HEK293 (cell line): ENCODE results near the gene FOXO3.

ENCODE experiments used
- CTCF ChIA-PET: fragments of 350-600 bp; formaldehyde crosslinking; extraction: SDS; loops from one replicate; lab custom pipeline; 2021; ENCODE audit warnings: antibody characterized with exemption; lab: Yijun Ruan, JAX
- POLR2A ChIA-PET: fragments of 300-600 bp; formaldehyde crosslinking; extraction: SDS; loops from one replicate; lab custom pipeline; 2020; ENCODE audit warnings: antibody characterized with exemption, inconsistent platforms; lab: Yijun Ruan, JAX
- H3K27ac ChIP-seq: fragments of 200-500 bp; sonication (Bioruptor generic); 2 replicates; pipeline ENCODE4 v1.5.1; 2014; ENCODE audit warnings: low read depth, low read length, control low read depth, inconsistent platforms; ENCODE audit errors: extremely low read depth
- H3K36me3 ChIP-seq, 2 experiments: fragments of 200-500 bp in 1 of 2; sonication (Bioruptor generic) in 1 of 2; 1 replicate in 1 of 2; 2 replicates in 1 of 2; pipeline ENCODE4 v1.5.1; 2014 to 2017; ENCODE audit warnings: inconsistent platforms in 2 of 2, low read length in 2 of 2; ENCODE audit not compliant: control insufficient read depth in 2 of 2, insufficient read depth in 1 of 2
- H3K4me1 ChIP-seq: fragments of 200-500 bp; sonication (Bioruptor generic); 2 replicates; pipeline ENCODE4 v1.5.1; 2014; ENCODE audit warnings: mild to moderate bottlenecking, low read length, inconsistent platforms; ENCODE audit not compliant: control insufficient read depth, insufficient read depth
- H3K4me3 ChIP-seq: 2 replicates; pipeline ENCODE4 v1.5.1; 2011; ENCODE audit warnings: low read depth, mild to moderate bottlenecking, control low read depth, low read length, moderate library complexity
- H3K9me3 ChIP-seq: fragments of 200-500 bp; sonication (Bioruptor generic); 2 replicates; pipeline ENCODE4 v1.5.1; 2014; ENCODE audit warnings: low read depth, low read length, inconsistent platforms; ENCODE audit not compliant: control insufficient read depth, insufficient read depth
- EGR2 ChIP-seq: fragments of 450-650 bp; formaldehyde crosslinking; IDR thresholded peaks from 2 replicates; pipeline ENCODE4 v1.5.1; 2016; ENCODE audit warnings: low read depth, missing biosample characterization, missing genetic modification characterization
- FEZF1 ChIP-seq: fragments of 450-650 bp; formaldehyde crosslinking; IDR thresholded peaks from 2 replicates; pipeline ENCODE4 v1.5.1; 2016; ENCODE audit warnings: missing biosample characterization, missing genetic modification characterization
- GLI4 ChIP-seq: fragments of 450-650 bp; formaldehyde crosslinking; IDR thresholded peaks from 2 replicates; pipeline ENCODE4 v1.5.1; 2016; ENCODE audit warnings: missing biosample characterization, missing genetic modification characterization
- HOXD13 ChIP-seq: sonication (generic); formaldehyde crosslinking; IDR thresholded peaks from 2 replicates; pipeline ENCODE4 v1.8.0; 2022; ENCODE audit warnings: missing genetic modification reagents, borderline replicate concordance
- MEIS1 ChIP-seq: sonication (generic); formaldehyde crosslinking; IDR thresholded peaks from 2 replicates; pipeline ENCODE4 v1.8.1; 2022; ENCODE audit warnings: missing genetic modification reagents, mild to moderate bottlenecking, borderline replicate concordance
- RBAK ChIP-seq: fragments of 450-650 bp; formaldehyde crosslinking; IDR thresholded peaks from 2 replicates; pipeline ENCODE4 v1.5.1; 2016; ENCODE audit warnings: missing biosample characterization, missing genetic modification characterization
- SCRT2 ChIP-seq: fragments of 450-650 bp; formaldehyde crosslinking; IDR thresholded peaks from 2 replicates; pipeline ENCODE4 v1.5.1; 2016; ENCODE audit warnings: missing biosample characterization, missing genetic modification characterization
- WT1 ChIP-seq: fragments of 450-650 bp; formaldehyde crosslinking; IDR thresholded peaks from 2 replicates; pipeline ENCODE4 v1.5.1; 2016; ENCODE audit warnings: missing biosample characterization, missing genetic modification characterization
- YY2 ChIP-seq: fragments of 450-650 bp; formaldehyde crosslinking; IDR thresholded peaks from 2 replicates; pipeline ENCODE4 v1.5.1; 2016; ENCODE audit warnings: missing biosample characterization, missing genetic modification characterization
- ZBTB21 ChIP-seq: fragments of 450-650 bp; formaldehyde crosslinking; IDR thresholded peaks from 2 replicates; pipeline ENCODE4 v1.5.1; 2017; ENCODE audit warnings: missing biosample characterization, missing genetic modification characterization
- ZBTB48 ChIP-seq: fragments of 450-650 bp; formaldehyde crosslinking; IDR thresholded peaks from 2 replicates; pipeline ENCODE4 v1.5.1; 2016; ENCODE audit warnings: missing biosample characterization, missing genetic modification characterization
- ZNF121 ChIP-seq: fragments of 450-650 bp; formaldehyde crosslinking; IDR thresholded peaks from 2 replicates; pipeline ENCODE4 v1.5.1; 2016; ENCODE audit warnings: missing biosample characterization, missing genetic modification characterization
- ZNF132 ChIP-seq: fragments of 450-650 bp; formaldehyde crosslinking; IDR thresholded peaks from 2 replicates; pipeline ENCODE4 v1.5.1; 2017; ENCODE audit warnings: missing biosample characterization, missing genetic modification characterization, borderline replicate concordance
- ZNF169 ChIP-seq: fragments of 450-650 bp; formaldehyde crosslinking; IDR thresholded peaks from 2 replicates; pipeline ENCODE4 v1.5.1; 2016; ENCODE audit warnings: missing biosample characterization, missing genetic modification characterization
- ZNF2 ChIP-seq: fragments of 450-650 bp; formaldehyde crosslinking; IDR thresholded peaks from 2 replicates; pipeline ENCODE4 v1.5.1; 2016; ENCODE audit warnings: missing biosample characterization, missing genetic modification characterization
- ZNF24 ChIP-seq: fragments of 450-650 bp; formaldehyde crosslinking; IDR thresholded peaks from 2 replicates; pipeline ENCODE4 v1.5.1; 2016; ENCODE audit warnings: missing biosample characterization, missing genetic modification characterization
- ZNF335 ChIP-seq: fragments of 450-650 bp; formaldehyde crosslinking; conservative IDR thresholded peaks from 2 replicates; pipeline ENCODE4 v1.5.1; 2016; ENCODE audit warnings: missing biosample characterization, missing genetic modification characterization
- ZNF341 ChIP-seq: fragments of 450-650 bp; formaldehyde crosslinking; IDR thresholded peaks from 2 replicates; pipeline ENCODE4; 2016; ENCODE audit warnings: low read depth, missing biosample characterization, missing genetic modification characterization
- ZNF350 ChIP-seq: fragments of 450-650 bp; formaldehyde crosslinking; IDR thresholded peaks from 2 replicates; pipeline ENCODE4 v1.5.0; 2017; ENCODE audit warnings: missing biosample characterization, mild to moderate bottlenecking, missing genetic modification characterization
- ZNF354C ChIP-seq: fragments of 450-650 bp; formaldehyde crosslinking; IDR thresholded peaks from 2 replicates; pipeline ENCODE4 v1.5.1; 2016; ENCODE audit warnings: missing biosample characterization, missing genetic modification characterization, low read depth, borderline replicate concordance
- ZNF366 ChIP-seq: fragments of 450-650 bp; formaldehyde crosslinking; conservative IDR thresholded peaks from 2 replicates; pipeline ENCODE4 v1.5.1; 2016; ENCODE audit warnings: missing biosample characterization, missing genetic modification characterization
- ZNF423 ChIP-seq: fragments of 450-650 bp; formaldehyde crosslinking; IDR thresholded peaks from 2 replicates; pipeline ENCODE4 v1.5.1; 2016; ENCODE audit warnings: missing biosample characterization, missing genetic modification characterization
- ZNF433 ChIP-seq: fragments of 450-650 bp; formaldehyde crosslinking; IDR thresholded peaks from 2 replicates; pipeline ENCODE4 v1.5.1; 2016; ENCODE audit warnings: missing biosample characterization, missing genetic modification characterization, low read depth
- ZNF473 ChIP-seq: fragments of 450-650 bp; formaldehyde crosslinking; IDR thresholded peaks from 2 replicates; pipeline ENCODE4 v1.5.1; 2017; ENCODE audit warnings: missing biosample characterization, missing genetic modification characterization
- ZNF529 ChIP-seq: fragments of 450-650 bp; formaldehyde crosslinking; IDR thresholded peaks from 2 replicates; pipeline ENCODE4 v1.5.1; 2017; ENCODE audit warnings: missing genetic modification characterization, missing biosample characterization; ENCODE audit not compliant: insufficient replicate concordance
- ZNF626 ChIP-seq: fragments of 450-650 bp; sonication (Bioruptor Pico); formaldehyde crosslinking; IDR thresholded peaks from 2 replicates; pipeline ENCODE4 v1.5.1; 2018; ENCODE audit warnings: missing biosample characterization, missing genetic modification characterization, inconsistent platforms
- ZNF660 ChIP-seq: fragments of 450-650 bp; IDR thresholded peaks from 2 replicates; pipeline ENCODE4 v1.5.1; 2018; ENCODE audit warnings: missing biosample characterization, mild to moderate bottlenecking, missing genetic modification characterization
- ZNF670 ChIP-seq: fragments of 450-650 bp; formaldehyde crosslinking; IDR thresholded peaks from 2 replicates; pipeline ENCODE4 v1.5.1; 2016; ENCODE audit warnings: missing biosample characterization, missing genetic modification characterization, low read depth
- ZNF777 ChIP-seq: fragments of 450-650 bp; formaldehyde crosslinking; IDR thresholded peaks from 2 replicates; pipeline ENCODE4 v1.5.1; 2017; ENCODE audit warnings: missing biosample characterization, missing genetic modification characterization, borderline replicate concordance
- TF ChIP-seq, protein P1 (sequence below): fragments of 450-650 bp; formaldehyde crosslinking; IDR thresholded peaks from 2 replicates; pipeline ENCODE4 v1.5.1; 2016; ENCODE audit warnings: missing biosample characterization, missing genetic modification characterization
- TF ChIP-seq, protein P2 (sequence below): fragments of 450-650 bp; formaldehyde crosslinking; IDR thresholded peaks from 2 replicates; pipeline ENCODE4 v1.5.1; 2016; ENCODE audit warnings: missing biosample characterization, missing genetic modification characterization
- TF ChIP-seq, protein P3 (sequence below): fragments of 450-650 bp; formaldehyde crosslinking; IDR thresholded peaks from 2 replicates; pipeline ENCODE4 v1.5.1; 2016; ENCODE audit warnings: missing biosample characterization, missing genetic modification characterization
- TF ChIP-seq, protein P4 (sequence below): fragments of 450-650 bp; IDR thresholded peaks from 2 replicates; pipeline ENCODE4 v1.5.1; 2018; ENCODE audit warnings: missing biosample characterization, mild to moderate bottlenecking, missing genetic modification characterization

Gene FOXO3

DNA sequence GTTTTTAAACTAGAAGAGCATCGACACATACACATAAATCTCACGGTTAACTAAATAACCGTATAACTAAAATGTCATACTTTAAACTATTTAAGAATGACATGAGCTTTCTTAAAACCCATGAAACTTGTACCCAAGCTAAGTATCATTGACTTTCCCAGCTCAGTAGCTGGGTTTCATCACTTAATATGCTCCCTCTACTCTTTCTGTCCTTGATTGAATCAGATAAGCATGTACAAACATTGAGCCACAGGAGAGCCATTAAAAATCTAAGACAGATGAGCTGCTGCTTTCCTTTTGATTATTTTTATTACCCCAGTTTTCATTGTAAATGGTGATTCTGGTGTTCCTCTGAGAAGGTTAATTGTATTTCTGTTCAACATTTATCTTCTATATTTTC, 115.8 kb downstream of the FOXO3 start (continued):
- TF ChIP-seq ZNF626 (tag by site-specific recombination): no peak
- TF ChIP-seq ZNF341 (tag by site-specific recombination): 0 out of 2 replicates have a peak, but pooled peaks have one; percentile 19
- TF ChIP-seq, protein P1, sequence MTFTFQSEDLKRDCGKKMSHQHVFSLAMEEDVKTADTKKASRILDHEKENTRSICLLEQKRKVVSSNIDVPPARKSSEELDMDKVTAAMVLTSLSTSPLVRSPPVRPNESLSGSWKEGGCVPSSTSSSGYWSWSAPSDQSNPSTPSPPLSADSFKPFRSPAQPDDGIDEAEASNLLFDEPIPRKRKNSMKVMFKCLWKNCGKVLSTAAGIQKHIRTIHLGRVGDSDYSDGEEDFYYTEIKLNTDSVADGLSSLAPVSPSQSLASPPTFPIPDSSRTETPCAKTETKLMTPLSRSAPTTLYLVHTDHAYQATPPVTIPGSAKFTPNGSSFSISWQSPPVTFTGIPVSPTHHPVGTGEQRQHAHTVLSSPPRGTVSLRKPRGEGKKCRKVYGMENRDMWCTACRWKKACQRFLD (tag by site-specific recombination): no peak
- TF ChIP-seq, all 188 proteins: peak for 68

DNA sequence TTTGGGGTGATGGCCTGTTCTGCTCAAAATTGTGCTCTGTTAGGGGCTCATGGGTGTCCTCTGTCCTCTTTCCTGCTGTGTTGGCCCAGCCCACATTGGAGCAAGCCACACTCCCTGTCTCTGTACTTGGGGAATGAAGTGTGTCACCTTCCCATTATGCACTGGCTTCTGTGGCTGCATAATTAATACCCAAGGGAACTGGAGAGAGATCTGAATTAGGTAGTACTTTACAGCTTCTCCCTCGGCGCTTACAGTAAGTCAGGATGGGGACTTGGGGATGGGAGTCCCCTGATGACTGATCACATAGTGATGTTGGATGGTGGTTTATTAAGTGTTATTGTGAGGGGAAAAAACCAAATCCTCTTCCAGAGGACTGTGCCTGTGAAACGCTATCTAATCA, 116.6 kb downstream of the FOXO3 start:
- no peaks in the 10 kb centered on the region for H3K9me3 ChIP-seq
- H3K27ac ChIP-seq: peak overlapping the region; percentile 76
- H3K4me3 ChIP-seq: no peak overlapping the region
- ChIA-PET POLR2A (interaction anchor here (0.9 to 1.5 kb wide), 2 partner anchors 115 to 117 kb away, joined by 3 to 6 read pairs; partner anchors contain the start of gene FOXO3), CTCF (no interaction called here)
- H3K4me1 ChIP-seq: peaks cover 46% of the 10 kb centered on the region
- H3K36me3 ChIP-seq: peaks cover 0 to 3% of the 10 kb centered on the region in 2 experiments; a peak in 1 of 3 replicates
- TF ChIP-seq ZNF366: peak; percentile 31; the same call in 1 of the 2 replicates
- TF ChIP-seq, protein P2, sequence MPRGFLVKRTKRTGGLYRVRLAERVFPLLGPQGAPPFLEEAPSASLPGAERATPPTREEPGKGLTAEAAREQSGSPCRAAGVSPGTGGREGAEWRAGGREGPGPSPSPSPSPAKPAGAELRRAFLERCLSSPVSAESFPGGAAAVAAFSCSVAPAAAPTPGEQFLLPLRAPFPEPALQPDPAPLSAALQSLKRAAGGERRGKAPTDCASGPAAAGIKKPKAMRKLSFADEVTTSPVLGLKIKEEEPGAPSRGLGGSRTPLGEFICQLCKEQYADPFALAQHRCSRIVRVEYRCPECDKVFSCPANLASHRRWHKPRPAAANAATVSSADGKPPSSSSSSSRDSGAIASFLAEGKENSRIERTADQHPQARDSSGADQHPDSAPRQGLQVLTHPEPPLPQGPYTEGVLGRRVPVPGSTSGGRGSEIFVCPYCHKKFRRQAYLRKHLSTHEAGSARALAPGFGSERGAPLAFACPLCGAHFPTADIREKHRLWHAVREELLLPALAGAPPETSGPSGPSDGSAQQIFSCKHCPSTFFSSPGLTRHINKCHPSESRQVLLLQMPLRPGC (tag by site-specific recombination): peak; percentile 61
- no peak for TF ChIP-seq HOXD13 (CRISPR knock-in tag)
- TF ChIP-seq ZNF2 (tag by site-specific recombination): peak; percentile 46; the same call in 1 of the 2 replicates
- TF ChIP-seq, protein P1 (tag by site-specific recombination): no peak
- TF ChIP-seq ZNF660 (tag by site-specific recombination): no peak
- TF ChIP-seq, protein P3, sequence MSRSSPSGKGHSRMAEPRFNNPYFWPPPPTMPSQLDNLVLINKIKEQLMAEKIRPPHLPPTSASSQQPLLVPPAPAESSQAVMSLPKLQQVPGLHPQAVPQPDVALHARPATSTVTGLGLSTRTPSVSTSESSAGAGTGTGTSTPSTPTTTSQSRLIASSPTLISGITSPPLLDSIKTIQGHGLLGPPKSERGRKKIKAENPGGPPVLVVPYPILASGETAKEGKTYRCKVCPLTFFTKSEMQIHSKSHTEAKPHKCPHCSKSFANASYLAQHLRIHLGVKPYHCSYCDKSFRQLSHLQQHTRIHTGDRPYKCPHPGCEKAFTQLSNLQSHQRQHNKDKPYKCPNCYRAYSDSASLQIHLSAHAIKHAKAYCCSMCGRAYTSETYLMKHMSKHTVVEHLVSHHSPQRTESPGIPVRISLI: no peak
- no peak for TF ChIP-seq ZBTB21
- no peak for TF ChIP-seq ZNF354C (tag by site-specific recombination)
- peak; percentile 85 for TF ChIP-seq ZBTB48
- no peak for TF ChIP-seq MEIS1 (CRISPR knock-in tag)
- TF ChIP-seq ZNF335 (tag by site-specific recombination): no peak
- TF ChIP-seq WT1: peak; percentile 85
- no peak for TF ChIP-seq ZNF473 (tag by site-specific recombination)
- TF ChIP-seq ZNF529 (tag by site-specific recombination): no peak
- TF ChIP-seq ZNF350 (tag by site-specific recombination): no peak
- TF ChIP-seq ZNF121: no peak
- no peak for TF ChIP-seq FEZF1
- TF ChIP-seq ZNF24 (tag by site-specific recombination): peak; percentile 52; the same call in 1 of the 2 replicates
- TF ChIP-seq, protein P4, sequence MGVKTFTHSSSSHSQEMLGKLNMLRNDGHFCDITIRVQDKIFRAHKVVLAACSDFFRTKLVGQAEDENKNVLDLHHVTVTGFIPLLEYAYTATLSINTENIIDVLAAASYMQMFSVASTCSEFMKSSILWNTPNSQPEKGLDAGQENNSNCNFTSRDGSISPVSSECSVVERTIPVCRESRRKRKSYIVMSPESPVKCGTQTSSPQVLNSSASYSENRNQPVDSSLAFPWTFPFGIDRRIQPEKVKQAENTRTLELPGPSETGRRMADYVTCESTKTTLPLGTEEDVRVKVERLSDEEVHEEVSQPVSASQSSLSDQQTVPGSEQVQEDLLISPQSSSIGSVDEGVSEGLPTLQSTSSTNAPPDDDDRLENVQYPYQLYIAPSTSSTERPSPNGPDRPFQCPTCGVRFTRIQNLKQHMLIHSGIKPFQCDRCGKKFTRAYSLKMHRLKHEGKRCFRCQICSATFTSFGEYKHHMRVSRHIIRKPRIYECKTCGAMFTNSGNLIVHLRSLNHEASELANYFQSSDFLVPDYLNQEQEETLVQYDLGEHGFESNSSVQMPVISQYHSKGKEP (tag by site-specific recombination): peak; percentile 58; the same call in 1 of the 2 replicates
- TF ChIP-seq YY2: no peak
- TF ChIP-seq ZNF670 (tag by site-specific recombination): no peak
- no peak for TF ChIP-seq RBAK (tag by site-specific recombination)
- TF ChIP-seq SCRT2 (tag by site-specific recombination): no peak
- TF ChIP-seq GLI4 (tag by site-specific recombination): no peak
- no peak for TF ChIP-seq ZNF132 (tag by site-specific recombination)
- TF ChIP-seq ZNF433 (tag by site-specific recombination): no peak
- TF ChIP-seq EGR2: no peak
- no peak for TF ChIP-seq ZNF169 (tag by site-specific recombination)
- TF ChIP-seq ZNF777 (tag by site-specific recombination): no peak
- TF ChIP-seq ZNF423 (tag by site-specific recombination): peak; percentile 21; the same call in 1 of the 2 replicates
